ENCODE results near the gene TMEM33.

GRCh38 chr4:42008011-42008786 lies 73.0 kb downstream of the TMEM33 start:
- TF ChIP-seq CTCF (IDR thresholded peaks at IDR 0.05; ENCODE audit: poor library complexity, severe bottlenecking) (no peak), RAD21 (conservative IDR thresholded peaks at IDR 0.05) (no peak), TAF1 (IDR thresholded peaks at IDR 0.05; ENCODE audit: low read depth) (no peak), EZH2 (IDR thresholded peaks at IDR 0.05; ENCODE audit: borderline replicate concordance, insufficient read depth, low read length, poor library complexity, severe bottlenecking) (no peak), SMC3 (conservative IDR thresholded peaks at IDR 0.05; ENCODE audit: poor library complexity) (no peak), MXI1 (conservative IDR thresholded peaks at IDR 0.05; ENCODE audit: poor library complexity, severe bottlenecking) (no peak), POLR2AphosphoS5 (IDR thresholded peaks at IDR 0.05) (no peak), EP300 (conservative IDR thresholded peaks at IDR 0.05; ENCODE audit: poor library complexity, severe bottlenecking) (no peak)
